Thymus (tissue), 14 donors: Measurements from ENCODE around the gene FAM110A. TPM values are rescaled to one million over a fixed set of nuclear protein-coding genes. Genes with fewer than 3 reads are reported as not detected.
"Not testable (repeated sequence)": the region's sequence is repeated elsewhere in the genome, so short reads cannot be mapped to it uniquely, and the experiment has no call there.

Experiments
- DNase-seq, 9 donors: peaks; one replicate each; pipeline ENCODE4 v3.0.0-alpha.2; 2013; ENCODE audit warnings: low spot score in 9 of 9, low read depth in 6 of 9, missing footprints in 1 of 9
- H3K27ac ChIP-seq, 2 donors: one replicate each; pipeline ENCODE4 v1.5.1; 2013; ENCODE audit warnings: control low read depth in 1 of 2, low read depth in 1 of 2, low read length in 1 of 2, mild to moderate bottlenecking in 1 of 2, moderate library complexity in 1 of 2
- H3K27me3 ChIP-seq, 2 donors: one replicate each; pipeline ENCODE4 v1.5.1; 2013; ENCODE audit warnings: low read length in 1 of 2; ENCODE audit not compliant: control insufficient read depth in 2 of 2, insufficient read depth in 1 of 2
- H3K36me3 ChIP-seq, 2 donors: one replicate each; pipeline ENCODE4 v1.5.1; 2013; ENCODE audit warnings: low read length in 1 of 2, mild to moderate bottlenecking in 1 of 2, moderate library complexity in 1 of 2; ENCODE audit not compliant: control insufficient read depth in 2 of 2, insufficient read depth in 2 of 2
- H3K4me1 ChIP-seq, 2 donors: one replicate each; pipeline ENCODE4 v1.5.1; 2013; ENCODE audit warnings: low read length in 2 of 2; ENCODE audit not compliant: control insufficient read depth in 2 of 2, insufficient read depth in 2 of 2
- H3K4me3 ChIP-seq, 2 donors: one replicate each; pipeline ENCODE4 v1.5.1; 2013; ENCODE audit warnings: low read length in 2 of 2, control low read depth in 1 of 2, mild to moderate bottlenecking in 1 of 2
- H3K9me3 ChIP-seq, 2 donors: one replicate each; pipeline ENCODE4 v1.5.1; 2013; ENCODE audit warnings: low read length in 1 of 2, mild to moderate bottlenecking in 1 of 2; ENCODE audit not compliant: control insufficient read depth in 2 of 2, insufficient read depth in 1 of 2
- WGBS: extraction: QIAGEN DNeasy Blood & Tissue Kit; methylation state at CpG from one replicate; pipeline ENCODE4 v1.1.7; 2013; 5-methylcytosine and 5-hydroxymethylcytosine counted together
- long read RNA-seq, 10 donors: transcript quantifications; one replicate each; lab custom pipeline, GENCODE V29; 2026
- polyA plus RNA-seq: library from polyadenylated mRNA; stranded (reverse); fragments of 200-250 nt; gene quantifications from one replicate; pipeline ENCODE4 v1.2.3, GENCODE V29; 2013
- total RNA-seq: library from RNA; stranded (reverse); fragments of 120-200 nt; gene quantifications from one replicate; pipeline ENCODE4 v1.2.4, GENCODE V29; 2013
- donor health status: healthy.

Gene FAM110A
- total RNA-seq (7.2 TPM), polyA plus RNA-seq (15.2 TPM)
- long read RNA-seq, donor 1 = 0 reads
- long read RNA-seq, donor 2, transcript FAM110A-204 (2 exons, 1,809 nt) = major isoform, 5 of 6 reads
- long read RNA-seq, donor 2, partial matches to known transcripts = 0 of 6 reads
- long read RNA-seq, donor 2, other reads (novel, unspliced or antisense) = 0 of 6 reads
- long read RNA-seq, donor 3, transcript FAM110A-204 (2 exons, 1,809 nt) = major isoform, 5 of 26 reads
- long read RNA-seq, donor 3, partial matches to known transcripts = 20 of 26 reads
- long read RNA-seq, donor 3, other reads (novel, unspliced or antisense) = 0 of 26 reads
- long read RNA-seq, donor 4, partial matches to known transcripts = 0 of 2 reads
- long read RNA-seq, donor 4, other reads (novel, unspliced or antisense) = 0 of 2 reads
- long read RNA-seq, donor 5, transcript FAM110A-204 (2 exons, 1,809 nt) = major isoform, 7 of 54 reads
- long read RNA-seq, donor 5, partial matches to known transcripts = 44 of 54 reads
- long read RNA-seq, donor 5, other reads (novel, unspliced or antisense) = 0 of 54 reads
- long read RNA-seq, donor 6, transcript FAM110A-204 (2 exons, 1,809 nt) = major isoform, 7 of 7 reads
- long read RNA-seq, donor 6, partial matches to known transcripts = 0 of 7 reads
- long read RNA-seq, donor 6, other reads (novel, unspliced or antisense) = 0 of 7 reads
- long read RNA-seq, donor 7, partial matches to known transcripts = 42 of 43 reads
- long read RNA-seq, donor 7, other reads (novel, unspliced or antisense) = 0 of 43 reads
- long read RNA-seq, donor 8, partial matches to known transcripts = 0 of 2 reads
- long read RNA-seq, donor 8, other reads (novel, unspliced or antisense) = 0 of 2 reads
- long read RNA-seq, donor 9, partial matches to known transcripts = 0 of 1 reads
- long read RNA-seq, donor 9, other reads (novel, unspliced or antisense) = 0 of 1 reads
- long read RNA-seq, donor 10, transcript FAM110A-204 (2 exons, 1,809 nt) = major isoform, 5 of 31 reads
- long read RNA-seq, donor 10, partial matches to known transcripts = 26 of 31 reads
- long read RNA-seq, donor 10, other reads (novel, unspliced or antisense) = 0 of 31 reads

- H3K36me3 ChIP-seq = no peaks in the 10 kb centered on the region
- under 1% methylated on average over 64 of the region's 64 CpGs for WGBS
- DNase-seq = peak; percentile 82 to 98 (median 93)
- H3K27ac ChIP-seq = peak within 1 kb of the TSS; percentile 61 to 84
- no peaks in the 10 kb centered on the region for H3K9me3 ChIP-seq
- H3K4me3 ChIP-seq = peak within 1 kb of the TSS; percentile 85 to 90
- H3K27me3 ChIP-seq = no peaks in the 10 kb centered on the region
- peaks cover 20 to 22% of the 10 kb centered on the region in 2 donors for H3K4me1 ChIP-seq
These were observed at the start of gene FAM110A for GRCh38 chr20:833450-834150. TSS of gene FAM110A (plus strand) at chr20:833715. CDS start at chr20:844805, 11,090 bp downstream.

GRCh38 chr20:787825-788224 lies 45.7 kb upstream of the FAM110A start:
- H3K27me3 ChIP-seq = no peaks in the 10 kb centered on the region
- H3K27ac ChIP-seq = no peak overlapping the region
- H3K4me3 ChIP-seq = no peak overlapping the region
- 67% methylated on average over 1 of the region's 1 CpG for WGBS
- H3K9me3 ChIP-seq = peaks cover 0 to 15% of the 10 kb centered on the region in 2 donors
- H3K36me3 ChIP-seq = no peaks in the 10 kb centered on the region
- H3K4me1 ChIP-seq = no peaks in the 10 kb centered on the region
- DNase-seq = no peak

GRCh38 chr20:791056-791455 lies 42.5 kb upstream of the FAM110A start:
- H3K4me1 ChIP-seq = no peaks in the 10 kb centered on the region
- no peaks in the 10 kb centered on the region for H3K36me3 ChIP-seq
- no peak overlapping the region for H3K4me3 ChIP-seq
- H3K27ac ChIP-seq = no peak overlapping the region
- DNase-seq = no peak
- H3K27me3 ChIP-seq = no peaks in the 10 kb centered on the region
- 72% methylated on average over 2 of the region's 2 CpGs for WGBS
- peaks cover 0 to 11% of the 10 kb centered on the region in 2 donors for H3K9me3 ChIP-seq

GRCh38 chr20:792248-792647 lies 41.3 kb upstream of the FAM110A start:
- Histone ChIP-seq H3K9me3 (peaks cover 0 to 11% of the 10 kb centered on the region in 2 donors), H3K27ac (no peak overlapping the region), H3K36me3 (no peaks in the 10 kb centered on the region), H3K4me3 (no peak overlapping the region), H3K27me3 (no peaks in the 10 kb centered on the region), H3K4me1 (no peaks in the 10 kb centered on the region)
- WGBS = 97% methylated on average over 18 of the region's 18 CpGs
- DNase-seq = no peak

GRCh38 chr20:796921-797320 lies 36.6 kb upstream of the FAM110A start:
- H3K27ac ChIP-seq = no peak overlapping the region
- no peak overlapping the region for H3K4me3 ChIP-seq
- no peaks in the 10 kb centered on the region for H3K27me3 ChIP-seq
- no peaks in the 10 kb centered on the region for H3K36me3 ChIP-seq
- no peak for DNase-seq
- 95% methylated on average over 3 of the region's 3 CpGs for WGBS
- H3K9me3 ChIP-seq = peaks cover 0 to 5% of the 10 kb centered on the region in 2 donors
- H3K4me1 ChIP-seq = no peaks in the 10 kb centered on the region

GRCh38 chr20:798746-799145 lies 34.8 kb upstream of the FAM110A start:
- not testable (repeated sequence) for H3K36me3 ChIP-seq, DNase-seq, H3K9me3 ChIP-seq, H3K27ac ChIP-seq, H3K27me3 ChIP-seq, H3K4me3 ChIP-seq, H3K4me1 ChIP-seq
- WGBS = 88% methylated on average over 5 of the region's 5 CpGs

GRCh38 chr20:800026-800425 lies 33.5 kb upstream of the FAM110A start:
- not testable (repeated sequence) for H3K27me3 ChIP-seq, H3K4me3 ChIP-seq, H3K36me3 ChIP-seq, DNase-seq, H3K27ac ChIP-seq, H3K9me3 ChIP-seq, H3K4me1 ChIP-seq
- 94% methylated on average over 7 of the region's 7 CpGs for WGBS

GRCh38 chr20:801678-802077 lies 31.8 kb upstream of the FAM110A start:
- no peaks in the 10 kb centered on the region for H3K36me3 ChIP-seq
- no peaks in the 10 kb centered on the region for H3K4me1 ChIP-seq
- WGBS = 90% methylated on average over 3 of the region's 3 CpGs

More at GRCh38 chr20:801678-802077, 31.8 kb upstream of the FAM110A start:
- Histone ChIP-seq H3K4me3 (no peak overlapping the region), H3K27me3 (no peaks in the 10 kb centered on the region), H3K9me3 (no peaks in the 10 kb centered on the region), H3K27ac (no peak overlapping the region)
- no peak for DNase-seq
